Calu3 (cell line): ENCODE measurements around the gene PEX5L. TPM values are rescaled to one million over a fixed set of nuclear protein-coding genes. Genes with fewer than 3 reads are reported as not detected.

ENCODE experiments used
- BruUV-seq: library from RNA; stranded (reverse); fragments of 400-500 nt; replicated peaks from 2 replicates; lab custom pipeline; 2021; lab: Mats Ljungman, UMichigan
- CTCF ChIA-PET: fragments of 300-600 bp; sonication (Branson Sonifier 250); formaldehyde crosslinking; loops from one replicate; lab custom pipeline; 2022; ENCODE audit warnings: antibody characterized with exemption; lab: Charles Lee
- DNase-seq: peaks from one replicate; pipeline ENCODE4 v3.0.0; 2022
- H3K27ac Mint-ChIP-seq: one replicate; pipeline ENCODE4 v1.8.0; 2022; ENCODE audit warnings: mixed read lengths; ENCODE audit not compliant: unreplicated experiment
- H3K27me3 Mint-ChIP-seq: one replicate; pipeline ENCODE4 v1.8.0; 2022; ENCODE audit warnings: mixed read lengths; ENCODE audit not compliant: unreplicated experiment
- H3K36me3 Mint-ChIP-seq: one replicate; pipeline ENCODE4 v1.8.0; 2022; ENCODE audit warnings: mild to moderate bottlenecking, moderate library complexity, mixed read lengths; ENCODE audit not compliant: insufficient read depth, unreplicated experiment
- H3K4me1 Mint-ChIP-seq: one replicate; pipeline ENCODE4 v1.8.0; 2022; ENCODE audit warnings: mild to moderate bottlenecking, low read depth, mixed read lengths; ENCODE audit not compliant: unreplicated experiment
- H3K4me3 Mint-ChIP-seq: one replicate; pipeline ENCODE4 v1.8.0; 2022; ENCODE audit warnings: mild to moderate bottlenecking, low read depth, moderate library complexity, mixed read lengths; ENCODE audit not compliant: unreplicated experiment
- H3K9me3 Mint-ChIP-seq: one replicate; pipeline ENCODE4 v1.8.0; 2022; ENCODE audit warnings: low read depth, mixed read lengths; ENCODE audit not compliant: unreplicated experiment
- intact Hi-C: fragments of 100-400 bp; cut with micrococcal nuclease; formaldehyde crosslinking; loops from one replicate; pipeline ENCODE4 v1.10.0; 2022; ENCODE audit not compliant: unreplicated experiment
- total RNA-seq: library from RNA; stranded (reverse); gene quantifications from 2 replicates; pipeline ENCODE4 v1.2.3, GENCODE V29; 2022
- TF ChIP-seq, protein P1 (sequence below): fragments of 200-600 bp; IDR thresholded peaks from one replicate; pipeline ENCODE4 v1.8.0; 2022; ENCODE audit warnings: antibody characterized with exemption; ENCODE audit not compliant: unreplicated experiment

The PEX5L gene
- total RNA-seq, 1 experiment from 2014 or later = not detected

DNA sequence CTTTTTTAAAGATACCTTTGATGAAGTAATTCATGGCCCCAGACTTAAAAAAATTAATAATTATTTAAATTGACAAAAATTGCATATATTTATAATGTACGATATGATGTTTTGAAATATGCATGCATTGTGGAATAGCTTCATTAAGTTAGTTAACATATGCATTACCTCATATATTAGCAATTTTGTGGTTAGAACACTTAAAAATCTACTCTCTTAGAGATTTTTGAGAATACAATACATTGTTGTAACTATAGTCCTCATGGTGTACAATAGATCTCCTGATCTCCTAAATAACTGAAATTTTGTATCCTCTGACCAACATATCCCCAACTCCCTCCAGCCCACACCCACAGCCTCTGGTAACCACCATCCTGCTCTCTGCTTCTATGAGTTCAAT lies 104.1 kb downstream of the PEX5L start:
- H3K4me3 Mint-ChIP-seq = no peak overlapping the region
- BruUV-seq = no TSS peak
- TF ChIP-seq, protein P1, sequence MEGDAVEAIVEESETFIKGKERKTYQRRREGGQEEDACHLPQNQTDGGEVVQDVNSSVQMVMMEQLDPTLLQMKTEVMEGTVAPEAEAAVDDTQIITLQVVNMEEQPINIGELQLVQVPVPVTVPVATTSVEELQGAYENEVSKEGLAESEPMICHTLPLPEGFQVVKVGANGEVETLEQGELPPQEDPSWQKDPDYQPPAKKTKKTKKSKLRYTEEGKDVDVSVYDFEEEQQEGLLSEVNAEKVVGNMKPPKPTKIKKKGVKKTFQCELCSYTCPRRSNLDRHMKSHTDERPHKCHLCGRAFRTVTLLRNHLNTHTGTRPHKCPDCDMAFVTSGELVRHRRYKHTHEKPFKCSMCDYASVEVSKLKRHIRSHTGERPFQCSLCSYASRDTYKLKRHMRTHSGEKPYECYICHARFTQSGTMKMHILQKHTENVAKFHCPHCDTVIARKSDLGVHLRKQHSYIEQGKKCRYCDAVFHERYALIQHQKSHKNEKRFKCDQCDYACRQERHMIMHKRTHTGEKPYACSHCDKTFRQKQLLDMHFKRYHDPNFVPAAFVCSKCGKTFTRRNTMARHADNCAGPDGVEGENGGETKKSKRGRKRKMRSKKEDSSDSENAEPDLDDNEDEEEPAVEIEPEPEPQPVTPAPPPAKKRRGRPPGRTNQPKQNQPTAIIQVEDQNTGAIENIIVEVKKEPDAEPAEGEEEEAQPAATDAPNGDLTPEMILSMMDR = no peak
- no peak overlapping the region for H3K27ac Mint-ChIP-seq
- H3K4me1 Mint-ChIP-seq = peaks cover 8% of the 10 kb centered on the region
- no peak for DNase-seq
- intact Hi-C loops = no loop called here
- CTCF ChIA-PET = interaction anchor here (0.6 kb wide), 2 partner anchors 44 to 283 kb away, joined by 3 to 4 read pairs; no protein-coding TSS in a partner anchor
- H3K27me3 Mint-ChIP-seq = no peaks in the 10 kb centered on the region
- H3K9me3 Mint-ChIP-seq = no peaks in the 10 kb centered on the region
- H3K36me3 Mint-ChIP-seq = no peaks in the 10 kb centered on the region

DNA sequence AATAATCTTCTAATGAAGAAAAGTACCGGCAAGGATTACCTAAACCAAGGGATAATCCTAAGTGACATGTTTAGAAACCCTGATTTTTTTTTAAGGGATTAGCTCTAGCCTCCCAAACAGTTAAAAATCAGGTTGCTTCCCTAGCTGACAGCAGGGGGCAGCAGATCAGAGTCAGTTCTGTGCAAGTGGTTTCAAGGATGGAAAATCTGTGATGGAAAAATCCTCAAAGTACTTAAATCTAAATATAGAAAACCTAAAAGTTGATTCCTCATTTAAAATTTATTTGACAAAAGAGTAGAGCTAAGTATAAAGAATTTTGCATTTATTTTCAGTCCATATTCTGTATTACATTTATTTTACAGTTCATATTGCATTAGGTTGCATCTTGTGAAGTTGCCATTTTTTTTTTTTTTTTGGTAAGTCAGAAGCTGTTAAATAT lies 107.6 kb downstream of the PEX5L start:
- Mint-ChIP-seq H3K9me3 (no peaks in the 10 kb centered on the region), H3K36me3 (no peaks in the 10 kb centered on the region), H3K4me3 (no peak overlapping the region), H3K27me3 (no peaks in the 10 kb centered on the region), H3K4me1 (peaks cover 8% of the 10 kb centered on the region), H3K27ac (no peak overlapping the region)
- peak; percentile 83 for DNase-seq
- TF ChIP-seq, protein P1 = peak; percentile 92
- CTCF ChIA-PET = interaction anchor here (0.6 to 2.0 kb wide), 7 partner anchors 38 to 673 kb away, joined by 3 to 32 read pairs (median 3); partner anchors contain the start of gene TTC14
- intact Hi-C loops = loop anchor here (1.0 to 10.0 kb wide), 4 partner anchors 118 to 666 kb away; no protein-coding TSS in a partner anchor
- BruUV-seq = no TSS peak

DNA sequence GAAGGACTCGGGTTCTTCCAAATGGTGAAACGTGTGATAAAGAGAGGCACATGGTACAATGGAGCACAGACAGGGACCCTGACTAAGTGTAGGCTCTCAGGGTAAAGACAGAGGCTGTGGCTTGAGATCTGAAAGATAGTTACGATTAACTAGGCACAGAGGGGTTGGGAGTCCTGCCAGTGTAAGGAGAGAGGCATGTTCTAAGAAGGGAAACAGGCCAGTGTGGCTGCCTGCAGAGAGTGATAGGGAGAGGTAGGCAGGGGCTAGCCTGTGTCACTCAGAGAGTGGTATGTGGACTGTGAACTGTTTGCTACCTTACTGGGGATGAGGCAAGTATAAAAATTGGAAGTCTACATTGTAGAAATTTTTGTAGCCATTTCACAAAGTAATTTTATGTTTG lies 109.5 kb downstream of the PEX5L start:
- Mint-ChIP-seq H3K36me3 (no peaks in the 10 kb centered on the region), H3K27ac (no peak overlapping the region), H3K4me1 (peaks cover 8% of the 10 kb centered on the region), H3K27me3 (no peaks in the 10 kb centered on the region), H3K9me3 (no peaks in the 10 kb centered on the region), H3K4me3 (no peak overlapping the region)
- CTCF ChIA-PET = interaction anchor here (0.7 to 1.0 kb wide), 2 partner anchors 18 to 668 kb away, joined by 3 to 4 read pairs; no protein-coding TSS in a partner anchor
- no TSS peak for BruUV-seq
- intact Hi-C loops = loop anchor here (10.0 kb wide), 2 partner anchors 348 to 478 kb away; no protein-coding TSS in a partner anchor
- TF ChIP-seq, protein P1 = no peak
- no peak for DNase-seq

DNA sequence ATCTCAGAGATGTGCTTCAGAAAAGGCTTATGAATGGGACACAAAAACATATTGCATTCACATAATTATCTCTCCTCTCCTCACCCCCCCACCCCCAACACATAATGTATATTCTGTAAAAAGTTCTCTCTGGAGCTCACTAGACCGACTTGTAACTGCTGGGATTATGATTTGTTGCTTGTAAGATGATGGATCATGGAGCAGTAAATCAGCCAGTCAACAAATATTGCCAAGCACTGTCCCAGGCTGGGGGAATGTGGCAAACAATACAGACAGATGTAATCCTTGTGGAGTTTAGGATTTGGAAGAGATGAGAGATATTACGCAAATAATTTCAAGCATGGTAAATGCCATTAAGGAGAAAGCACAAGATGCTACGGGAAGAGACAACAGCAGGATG lies 114.8 kb downstream of the PEX5L start:
- CTCF ChIA-PET = interaction anchor here (0.6 kb wide), 1 partner anchor 12 kb away, joined by 5 read pairs; no protein-coding TSS in a partner anchor
- Mint-ChIP-seq H3K4me3 (no peak overlapping the region), H3K4me1 (no peaks in the 10 kb centered on the region), H3K9me3 (no peaks in the 10 kb centered on the region), H3K36me3 (no peaks in the 10 kb centered on the region), H3K27ac (no peak overlapping the region), H3K27me3 (no peaks in the 10 kb centered on the region)
- BruUV-seq = no TSS peak
- TF ChIP-seq, protein P1 = no peak
- no peak for DNase-seq
- intact Hi-C loops = loop anchor here (10.0 kb wide), 2 partner anchors 353 to 483 kb away; no protein-coding TSS in a partner anchor
